NCI-H2227 treated with DMSO at 0.1 percent for 48 hours (cell line): Measurements from ENCODE around the gene FERMT1.
"Not testable (repeated sequence)": the region's sequence is repeated elsewhere in the genome, so short reads cannot be mapped to it uniquely, and the experiment has no call there.

Experiments used
- DNase-seq: peaks from one replicate; lab custom pipeline; 2025; lab: John Stamatoyannopoulos, UW

FERMT1 gene

GRCh38 chr20:6116758-6117157, 6.1 kb downstream of the FERMT1 start:
- no peak for DNase-seq

GRCh38 chr20:6115221-6115895, 7.5 kb downstream of the FERMT1 start:
- DNase-seq: peak; percentile 29

- no peak for DNase-seq
These were observed 8.1 kb downstream of the FERMT1 start for GRCh38 chr20:6114696-6115095.

GRCh38 chr20:6113951-6114350, 8.9 kb downstream of the FERMT1 start:
- no peak for DNase-seq

GRCh38 chr20:6112965-6113364, 9.9 kb downstream of the FERMT1 start:
- not testable (repeated sequence) for DNase-seq

GRCh38 chr20:6108330-6108729, 14.5 kb downstream of the FERMT1 start:
- DNase-seq: no peak

- no peak for DNase-seq
These were observed 18.2 kb downstream of the FERMT1 start for GRCh38 chr20:6104493-6105188.

- no peak for DNase-seq
These were observed 19.5 kb downstream of the FERMT1 start for GRCh38 chr20:6103301-6103700.

- DNase-seq: no peak
These were observed 21.5 kb downstream of the FERMT1 start for GRCh38 chr20:6101346-6101745.

GRCh38 chr20:6100246-6100645, 22.6 kb downstream of the FERMT1 start:
- DNase-seq: no peak

GRCh38 chr20:6099819-6100218, 23.0 kb downstream of the FERMT1 start:
- DNase-seq: no peak

GRCh38 chr20:6095409-6095808, 27.4 kb downstream of the FERMT1 start:
- DNase-seq: no peak

GRCh38 chr20:6094565-6094964, 28.3 kb downstream of the FERMT1 start:
- no peak for DNase-seq

GRCh38 chr20:6094063-6094462, 28.8 kb downstream of the FERMT1 start:
- no peak for DNase-seq

GRCh38 chr20:6091661-6092060, 31.2 kb downstream of the FERMT1 start:
- DNase-seq: no peak

GRCh38 chr20:6086868-6087267, 36.0 kb downstream of the FERMT1 start:
- no peak for DNase-seq

GRCh38 chr20:6083926-6084325, 38.9 kb downstream of the FERMT1 start:
- no peak for DNase-seq

GRCh38 chr20:6081236-6081635, 41.6 kb downstream of the FERMT1 start:
- no peak for DNase-seq

- no peak for DNase-seq
These were observed 43.8 kb downstream of the FERMT1 start for GRCh38 chr20:6079016-6079415.

- no peak for DNase-seq
These were observed 47.2 kb downstream of the FERMT1 start for GRCh38 chr20:6075428-6076219.

GRCh38 chr20:6074784-6075183, 48.0 kb downstream of the FERMT1 start:
- DNase-seq: no peak

GRCh38 chr20:6074145-6074561, 48.7 kb downstream of the FERMT1 start:
- DNase-seq: no peak
